PC-9 (cell line): Measurements from ENCODE around the gene SPTB. TPM values are rescaled to one million over a fixed set of nuclear protein-coding genes. Genes with fewer than 3 reads are reported as not detected.

Source experiments
- BruUV-seq: library from RNA; stranded (reverse); fragments of 400-500 nt; replicated peaks from 2 replicates; lab custom pipeline; 2021; lab: Mats Ljungman, UMichigan
- CTCF ChIA-PET: fragments of 300-600 bp; sonication (Branson Sonifier 250); formaldehyde crosslinking; loops from one replicate; lab custom pipeline; 2022; ENCODE audit warnings: antibody characterized with exemption; lab: Charles Lee
- POLR2A ChIA-PET: fragments of 300-600 bp; sonication (Branson Sonifier 250); formaldehyde crosslinking; loops from one replicate; lab custom pipeline; 2022; ENCODE audit warnings: antibody characterized with exemption; ENCODE audit not compliant: unreplicated experiment; lab: Charles Lee
- DNase-seq, 2 experiments: peaks; one replicate each; pipeline versions ENCODE4 v3.0.0 to v3.0.0-alpha.2; 2015 to 2022; ENCODE audit warnings: mixed read lengths in 1 of 2
- H2AFZ ChIP-seq: fragments of 200-600 bp; sonication (generic); 2 replicates; pipeline ENCODE4 v1.8.1; 2017; ENCODE audit warnings: antibody characterized with exemption
- H3F3A ChIP-seq: fragments of 200-600 bp; sonication (generic); 2 replicates; pipeline ENCODE4 v1.8.1; 2017; ENCODE audit warnings: antibody characterized with exemption, mild to moderate bottlenecking, low read depth; ENCODE audit not compliant: insufficient read depth
- H3K27ac ChIP-seq: fragments of 200-600 bp; sonication (generic); 2 replicates; pipeline ENCODE4 v1.6.1; 2016; ENCODE audit warnings: mixed run types
- H3K27me3 ChIP-seq: fragments of 200-600 bp; sonication (generic); 2 replicates; pipeline ENCODE4 v1.6.1; 2016; ENCODE audit warnings: low read depth, mixed run types; ENCODE audit not compliant: insufficient read depth
- H3K36me3 ChIP-seq: fragments of 200-600 bp; sonication (generic); 2 replicates; pipeline ENCODE4 v1.6.1; 2016; ENCODE audit warnings: low read depth, mixed run types
- H3K4me1 ChIP-seq: fragments of 200-600 bp; sonication (generic); replicated peaks from 2 replicates; pipeline ENCODE4 v1.6.1; 2016; ENCODE audit warnings: mixed run types; ENCODE audit not compliant: insufficient read depth
- H3K4me2 ChIP-seq: fragments of 200-600 bp; sonication (generic); 2 replicates; pipeline ENCODE4 v1.6.1; 2017; ENCODE audit warnings: mixed run types
- H3K4me3 ChIP-seq: fragments of 200-600 bp; sonication (generic); 2 replicates; pipeline ENCODE4 v1.6.1; 2016; ENCODE audit warnings: mixed run types
- H3K79me2 ChIP-seq: fragments of 200-600 bp; sonication (generic); 2 replicates; pipeline ENCODE4 v1.6.1; 2017; ENCODE audit warnings: low read depth, mixed run types
- H3K9me2 ChIP-seq: fragments of 200-600 bp; sonication (generic); 2 replicates; pipeline ENCODE4 v1.8.1; 2017; ENCODE audit warnings: mild to moderate bottlenecking; ENCODE audit not compliant: insufficient read depth
- H3K9me3 ChIP-seq: fragments of 200-600 bp; sonication (generic); 2 replicates; pipeline ENCODE4 v1.8.1; 2016; ENCODE audit warnings: low read depth; ENCODE audit not compliant: insufficient read depth
- H4K20me1 ChIP-seq: fragments of 200-600 bp; sonication (generic); 2 replicates; pipeline ENCODE4 v1.8.1; 2017; ENCODE audit not compliant: insufficient read depth
- EZH2 ChIP-seq: fragments of 200-600 bp; sonication (generic); IDR thresholded peaks from 2 replicates; pipeline ENCODE4 v1.8.0; 2017; ENCODE audit warnings: antibody characterized with exemption, low read depth
- intact Hi-C: fragments of 100-400 bp; cut with micrococcal nuclease; formaldehyde crosslinking; loops from one replicate; pipeline ENCODE4 v1.10.0; 2022; ENCODE audit not compliant: unreplicated experiment
- total RNA-seq: library from RNA; stranded (reverse); gene quantifications from 2 replicates; pipeline ENCODE4 v1.2.3, GENCODE V29; 2021
- TF ChIP-seq, protein P1 (sequence below): fragments of 200-600 bp; sonication (generic); conservative IDR thresholded peaks from 2 replicates; pipeline ENCODE4 v1.6.1; 2017; ENCODE audit warnings: mixed run types, antibody characterized with exemption, mild to moderate bottlenecking, moderate library complexity

Gene SPTB
- total RNA-seq, 1 experiment from 2014 or later, result 0.50 TPM

DNA sequence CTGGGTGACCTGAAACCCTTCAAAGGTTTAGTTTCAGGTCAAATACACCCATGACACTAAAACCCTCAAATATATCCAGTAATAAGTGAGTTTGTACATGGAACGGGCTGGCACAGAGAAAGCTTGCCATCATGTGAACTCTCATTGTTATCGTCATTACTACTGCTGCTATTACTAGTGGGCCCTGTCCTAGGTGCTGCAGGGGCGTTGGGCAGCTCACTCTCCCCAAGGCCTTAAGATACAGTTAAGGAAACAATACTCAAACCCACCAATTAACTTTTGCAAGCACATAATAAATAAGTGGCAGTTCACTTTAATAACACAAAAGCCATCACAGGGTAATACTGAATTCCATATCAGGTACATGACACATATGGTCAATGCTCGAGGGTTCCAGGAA lies 71.3 kb downstream of the SPTB start:
- H3K9me3 ChIP-seq, result no peaks in the 10 kb centered on the region
- H3K27ac ChIP-seq, result no peak overlapping the region
- ChIA-PET POLR2A (no interaction called here), CTCF (no interaction called here)
- TF ChIP-seq EZH2, result no peak
- H3F3A ChIP-seq, result peaks cover 30% of the 10 kb centered on the region
- H3K79me2 ChIP-seq, result no peaks in the 10 kb centered on the region
- peaks cover 45% of the 10 kb centered on the region for H3K4me1 ChIP-seq
- no peaks in the 10 kb centered on the region for H3K27me3 ChIP-seq
- intact Hi-C loops, result no loop called here
- DNase-seq, result no peak
- no peaks in the 10 kb centered on the region for H3K9me2 ChIP-seq
- H3K4me3 ChIP-seq, result no peak overlapping the region
- H3K36me3 ChIP-seq, result no peaks in the 10 kb centered on the region
- no TSS peak for BruUV-seq
- no peaks in the 10 kb centered on the region for H4K20me1 ChIP-seq
- H2AFZ ChIP-seq, result no peak overlapping the region
- no peak overlapping the region for H3K4me2 ChIP-seq

DNA sequence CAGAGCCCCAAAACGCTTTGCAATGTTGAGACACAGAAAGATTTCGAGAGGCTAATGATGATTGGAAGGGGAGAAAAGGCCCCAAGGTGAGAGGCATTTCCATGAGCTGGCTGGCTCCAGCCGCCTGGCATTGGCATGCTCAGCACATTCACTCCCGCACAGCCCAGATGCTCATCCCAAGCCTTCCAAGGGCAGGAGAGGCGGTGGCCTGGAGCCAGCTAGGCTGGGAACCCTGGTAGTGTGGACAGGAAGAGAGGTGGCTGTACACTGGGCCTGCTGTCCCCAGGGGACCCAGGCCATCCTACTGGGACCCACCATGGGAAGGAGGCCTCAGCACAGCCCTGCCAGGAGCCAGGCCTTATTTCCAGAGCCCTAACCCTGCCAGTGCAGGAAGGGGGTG lies 72.2 kb downstream of the SPTB start:
- no TSS peak for BruUV-seq
- no peaks in the 10 kb centered on the region for H4K20me1 ChIP-seq
- TF ChIP-seq EZH2, result no peak
- TF ChIP-seq, protein P1, sequence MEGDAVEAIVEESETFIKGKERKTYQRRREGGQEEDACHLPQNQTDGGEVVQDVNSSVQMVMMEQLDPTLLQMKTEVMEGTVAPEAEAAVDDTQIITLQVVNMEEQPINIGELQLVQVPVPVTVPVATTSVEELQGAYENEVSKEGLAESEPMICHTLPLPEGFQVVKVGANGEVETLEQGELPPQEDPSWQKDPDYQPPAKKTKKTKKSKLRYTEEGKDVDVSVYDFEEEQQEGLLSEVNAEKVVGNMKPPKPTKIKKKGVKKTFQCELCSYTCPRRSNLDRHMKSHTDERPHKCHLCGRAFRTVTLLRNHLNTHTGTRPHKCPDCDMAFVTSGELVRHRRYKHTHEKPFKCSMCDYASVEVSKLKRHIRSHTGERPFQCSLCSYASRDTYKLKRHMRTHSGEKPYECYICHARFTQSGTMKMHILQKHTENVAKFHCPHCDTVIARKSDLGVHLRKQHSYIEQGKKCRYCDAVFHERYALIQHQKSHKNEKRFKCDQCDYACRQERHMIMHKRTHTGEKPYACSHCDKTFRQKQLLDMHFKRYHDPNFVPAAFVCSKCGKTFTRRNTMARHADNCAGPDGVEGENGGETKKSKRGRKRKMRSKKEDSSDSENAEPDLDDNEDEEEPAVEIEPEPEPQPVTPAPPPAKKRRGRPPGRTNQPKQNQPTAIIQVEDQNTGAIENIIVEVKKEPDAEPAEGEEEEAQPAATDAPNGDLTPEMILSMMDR, result no peak
- H3K27ac ChIP-seq, result no peak overlapping the region
- H3K4me3 ChIP-seq, result no peak overlapping the region
- H3K9me3 ChIP-seq, result no peaks in the 10 kb centered on the region
- H3K4me2 ChIP-seq, result peak overlapping the region; percentile 74; the same call in 1 of the 2 replicates
- peaks cover 45% of the 10 kb centered on the region for H3K4me1 ChIP-seq
- H2AFZ ChIP-seq, result no peak overlapping the region
- H3K79me2 ChIP-seq, result no peaks in the 10 kb centered on the region
- H3K9me2 ChIP-seq, result no peaks in the 10 kb centered on the region
- peaks cover 30% of the 10 kb centered on the region for H3F3A ChIP-seq
- DNase-seq, result no peak
- intact Hi-C loops, result loop anchor here (2.0 kb wide), 2 partner anchors 33 to 41 kb away; no protein-coding TSS in a partner anchor
- CTCF ChIA-PET, result interaction anchor here (0.7 kb wide), 1 partner anchor 16 kb away, joined by 3 read pairs; no protein-coding TSS in a partner anchor
- no peaks in the 10 kb centered on the region for H3K27me3 ChIP-seq
- H3K36me3 ChIP-seq, result no peaks in the 10 kb centered on the region
- POLR2A ChIA-PET, result no interaction called here

GRCh38 chr14:64806862-64807495 lies 72.7 kb downstream of the SPTB start:
- H2AFZ ChIP-seq, result no peak overlapping the region
- no peaks in the 10 kb centered on the region for H4K20me1 ChIP-seq
- ChIA-PET POLR2A (interaction anchor here (0.5 to 0.8 kb wide), 2 partner anchors 15 to 294 kb away, joined by 3 to 4 read pairs; no protein-coding TSS in a partner anchor), CTCF (interaction anchor here (0.7 to 1.0 kb wide), 3 partner anchors 16 to 85 kb away, joined by 3 to 4 read pairs (median 3); no protein-coding TSS in a partner anchor)
- H3K4me1 ChIP-seq, result peaks cover 45% of the 10 kb centered on the region
- peak overlapping the region; percentile 74 for H3K4me2 ChIP-seq
- no peaks in the 10 kb centered on the region for H3K9me2 ChIP-seq
- peak overlapping the region; percentile 84 for H3K27ac ChIP-seq
- TF ChIP-seq, protein P1, result no peak
- no peak for TF ChIP-seq EZH2
- H3K27me3 ChIP-seq, result no peaks in the 10 kb centered on the region
- H3K36me3 ChIP-seq, result no peaks in the 10 kb centered on the region
- no peaks in the 10 kb centered on the region for H3K9me3 ChIP-seq
- no peaks in the 10 kb centered on the region for H3K79me2 ChIP-seq
- H3K4me3 ChIP-seq, result peak overlapping the region; percentile 15; the same call in 1 of the 2 replicates
- H3F3A ChIP-seq, result peaks cover 30% of the 10 kb centered on the region
- BruUV-seq, result no TSS peak
- intact Hi-C loops, result loop anchor here (2.0 kb wide), 2 partner anchors 34 to 40 kb away; no protein-coding TSS in a partner anchor
- no peak for DNase-seq
